Panc1 (cell line): ENCODE results near the gene VPS45.

Experiments used
- CTCF ChIP-seq: fragments of 450-650 bp; IDR thresholded peaks from 2 replicates; pipeline ENCODE4 v1.5.1; 2017; ENCODE audit warnings: mild to moderate bottlenecking
- POLR2AphosphoS5 ChIP-seq: IDR thresholded peaks from 2 replicates; pipeline ENCODE4 v1.6.1; 2012; ENCODE audit warnings: mild to moderate bottlenecking, low read depth, low read length, moderate library complexity
- SIN3A ChIP-seq: IDR thresholded peaks from 2 replicates; pipeline ENCODE4 v1.6.1; 2012; ENCODE audit warnings: low read depth, mild to moderate bottlenecking, low read length, moderate library complexity, borderline replicate concordance; ENCODE audit not compliant: insufficient read depth

GRCh38 chr1:150179867-150180266 lies 112.3 kb downstream of the VPS45 start:
- TF ChIP-seq CTCF (no peak), SIN3A (no peak), POLR2AphosphoS5 (no peak)
